Memory B cell (primary cell): Measurements from ENCODE around the gene CERKL.

Experiments
- ATAC-seq: fragments of 150-1000 bp; cut with Tn5 transposase; 2 replicates; pipeline ENCODE4 v1.10.0; 2021; ENCODE audit warnings: low read depth, mild to moderate bottlenecking, moderate library complexity
- DNase-seq, 2 donors: peaks; one replicate each; pipeline ENCODE4 v3.0.0; 2022; ENCODE audit warnings: low spot score in 2 of 2
- H3K27ac Mint-ChIP-seq: one replicate; pipeline ENCODE4 v1.8.0; 2022; ENCODE audit warnings: mild to moderate bottlenecking, moderate library complexity, mixed read lengths
- H3K27me3 Mint-ChIP-seq: one replicate; pipeline ENCODE4 v1.8.0; 2022; ENCODE audit warnings: mixed read lengths
- H3K36me3 Mint-ChIP-seq: one replicate; pipeline ENCODE4 v1.8.0; 2022; ENCODE audit warnings: mild to moderate bottlenecking, mixed read lengths
- H3K4me1 Mint-ChIP-seq: one replicate; pipeline ENCODE4 v1.8.0; 2022; ENCODE audit warnings: mixed read lengths
- H3K4me3 Mint-ChIP-seq: one replicate; pipeline ENCODE4 v1.8.0; 2022; ENCODE audit warnings: mild to moderate bottlenecking, moderate library complexity, mixed read lengths
- H3K9me3 Mint-ChIP-seq: one replicate; pipeline ENCODE4 v1.8.0; 2022; ENCODE audit warnings: mixed read lengths

CERKL gene

DNA sequence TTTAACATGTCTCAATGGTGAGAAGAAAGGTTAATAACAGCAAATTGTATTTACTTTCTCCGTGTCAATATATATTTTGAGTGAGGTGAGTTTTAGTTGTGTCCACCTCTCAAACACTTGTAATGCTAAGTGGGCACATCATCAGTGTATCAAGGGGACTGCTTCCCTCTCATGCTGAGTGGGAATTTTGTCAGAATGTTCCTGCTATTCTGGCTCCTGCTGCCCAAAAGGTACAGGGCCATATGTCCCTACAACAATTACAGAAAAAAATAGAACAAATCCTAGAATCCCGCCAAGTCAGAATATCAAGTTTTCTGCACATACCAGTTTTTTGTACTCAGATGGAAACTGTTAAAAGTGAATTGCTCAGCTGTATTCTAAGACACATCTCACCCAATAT, 5.4 kb upstream of the CERKL start:
- Mint-ChIP-seq H3K9me3 (no peaks in the 10 kb centered on the region), H3K4me1 (peaks cover 3% of the 10 kb centered on the region), H3K27ac (no peak overlapping the region), H3K4me3 (no peak overlapping the region), H3K27me3 (peaks cover 6% of the 10 kb centered on the region), H3K36me3 (no peaks in the 10 kb centered on the region)
- DNase-seq: no peak
- no peak for ATAC-seq

DNA sequence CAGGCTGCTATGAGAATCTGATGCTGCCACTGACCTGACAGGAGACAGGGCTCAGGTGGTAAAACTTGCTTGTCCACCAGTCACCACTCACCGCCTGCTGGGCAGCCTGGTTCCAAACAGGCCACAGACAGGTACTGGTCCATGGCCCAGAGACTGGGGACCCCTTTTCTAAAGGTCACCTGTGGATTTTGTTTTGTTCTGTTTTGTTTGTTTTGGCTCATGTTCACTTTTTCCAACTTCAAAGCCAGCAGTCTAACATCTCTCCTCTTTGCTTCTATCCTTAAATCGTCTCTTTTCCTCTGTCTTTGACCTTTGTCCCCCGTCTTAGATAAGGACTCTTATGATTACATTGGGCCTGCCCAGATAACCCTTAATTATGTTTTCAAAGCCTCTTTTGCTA, 3.3 kb upstream of the CERKL start:
- peaks cover 10% of the 10 kb centered on the region for H3K4me1 Mint-ChIP-seq

DNA sequence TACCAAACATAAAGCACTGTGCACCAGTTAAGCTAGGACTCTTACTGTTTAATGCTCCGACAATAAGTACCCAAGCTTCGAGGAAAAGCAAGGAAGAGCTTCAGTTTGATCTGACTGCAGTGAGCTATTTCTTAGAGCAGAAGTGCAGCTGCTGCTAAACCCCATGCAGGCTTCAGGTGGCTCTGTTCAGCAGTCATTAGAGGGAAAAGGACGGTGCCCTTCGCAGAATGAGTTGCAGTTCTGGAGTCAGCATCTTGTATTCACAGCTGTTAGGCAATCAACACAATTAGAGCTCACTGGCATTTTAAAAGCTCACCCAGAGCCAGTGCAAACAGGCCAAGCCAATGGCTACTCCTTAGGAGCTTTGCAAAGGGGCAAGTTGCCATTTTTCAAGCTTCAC, 1.5 kb upstream of the CERKL start:
- Mint-ChIP-seq H3K27ac (no peak overlapping the region), H3K36me3 (no peaks in the 10 kb centered on the region), H3K27me3 (peaks cover 12% of the 10 kb centered on the region)

More for the DNA sequence above, 3.3 kb upstream of the CERKL start:
- DNase-seq (no peak), ATAC-seq (no peak)
- H3K27ac Mint-ChIP-seq: no peak overlapping the region
- H3K27me3 Mint-ChIP-seq: peaks cover 12% of the 10 kb centered on the region
- H3K36me3 Mint-ChIP-seq: no peaks in the 10 kb centered on the region
- H3K9me3 Mint-ChIP-seq: no peaks in the 10 kb centered on the region
- H3K4me3 Mint-ChIP-seq: no peak overlapping the region

DNA sequence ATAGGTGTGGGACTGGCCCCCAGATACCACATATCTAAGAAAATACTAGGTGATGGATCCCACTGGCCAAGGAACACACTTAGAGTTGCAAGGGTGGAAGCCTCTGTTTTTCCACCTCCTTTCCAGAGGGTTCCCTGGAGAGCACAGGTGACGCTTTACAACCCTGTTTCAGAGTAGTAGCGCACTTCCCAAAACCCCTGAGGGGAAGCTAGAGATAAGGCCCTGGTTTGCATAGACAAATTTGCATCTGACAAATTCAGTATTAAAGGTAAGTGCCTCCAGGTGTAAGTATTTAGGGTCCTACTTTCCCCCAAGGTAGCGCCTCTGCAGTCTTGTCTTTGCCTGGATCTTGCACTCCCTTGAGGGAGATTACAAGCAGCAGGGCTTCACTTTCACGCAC, 474 bp upstream of the CERKL start:
- peak; percentile 55 for ATAC-seq
- Mint-ChIP-seq H3K36me3 (no peaks in the 10 kb centered on the region), H3K27me3 (peaks cover 14% of the 10 kb centered on the region)

More for the DNA sequence above, 1.5 kb upstream of the CERKL start:
- Mint-ChIP-seq H3K4me3 (no peak overlapping the region), H3K9me3 (no peaks in the 10 kb centered on the region), H3K4me1 (peaks cover 10% of the 10 kb centered on the region)
- DNase-seq (no peak), ATAC-seq (no peak)

DNA sequence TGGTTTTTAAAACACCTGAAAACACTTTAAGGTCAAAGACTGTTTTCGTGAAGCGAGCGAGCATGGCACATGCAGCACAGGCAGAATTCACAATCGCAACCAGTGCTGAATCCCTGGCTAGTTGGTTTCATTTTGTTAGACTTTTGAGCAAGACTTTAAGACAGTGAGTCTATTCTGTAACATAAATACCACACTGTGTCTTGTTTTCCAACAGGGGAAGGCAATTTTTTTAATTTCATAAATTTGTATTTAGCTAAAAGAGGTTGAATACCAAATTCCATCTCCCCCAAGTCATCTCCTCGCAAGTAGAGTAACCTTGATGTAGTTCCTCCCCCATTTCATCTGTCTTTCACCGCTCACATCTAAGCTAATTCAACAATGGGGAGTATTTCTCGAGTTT, 1.4 kb downstream of the CERKL start:
- H3K4me1 Mint-ChIP-seq: peaks cover 10% of the 10 kb centered on the region
- DNase-seq (no peak), ATAC-seq (no peak)
- no peaks in the 10 kb centered on the region for H3K36me3 Mint-ChIP-seq
- H3K27me3 Mint-ChIP-seq: peaks cover 14% of the 10 kb centered on the region
- no peaks in the 10 kb centered on the region for H3K9me3 Mint-ChIP-seq
- H3K27ac Mint-ChIP-seq: no peak overlapping the region
- no peak overlapping the region for H3K4me3 Mint-ChIP-seq

More for the DNA sequence above, 474 bp upstream of the CERKL start:
- no peak for DNase-seq
- Mint-ChIP-seq H3K4me3 (peak overlapping the region; percentile 85), H3K27ac (no peak overlapping the region), H3K4me1 (peaks cover 10% of the 10 kb centered on the region), H3K9me3 (no peaks in the 10 kb centered on the region)

DNA sequence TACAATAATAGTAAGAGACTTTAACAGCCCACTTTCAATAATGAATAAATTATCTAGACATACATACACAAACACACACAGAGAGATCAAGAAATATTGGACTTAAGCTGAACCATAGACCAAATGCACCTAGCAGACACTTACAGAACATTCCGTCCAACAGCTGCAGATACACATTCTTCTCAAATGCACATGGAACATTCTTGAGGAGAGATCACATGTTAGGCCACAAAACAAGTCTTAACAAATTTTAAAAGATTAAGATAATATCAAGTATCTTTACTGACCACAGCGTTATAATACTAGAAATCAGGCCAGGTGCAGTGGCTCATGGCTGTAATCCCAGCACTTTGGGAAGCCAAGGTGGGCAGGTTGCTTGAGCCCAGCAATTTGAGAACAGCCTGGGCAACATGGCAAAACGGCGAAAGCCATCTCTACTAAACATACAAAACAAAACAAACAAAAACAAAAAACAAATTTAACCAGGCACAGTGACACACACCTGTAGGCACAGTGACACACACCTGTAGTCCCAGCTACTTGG, 7.4 kb downstream of the CERKL start:
- DNase-seq (no peak), ATAC-seq (no peak)
- Mint-ChIP-seq H3K27me3 (peaks cover 15% of the 10 kb centered on the region), H3K4me1 (no peaks in the 10 kb centered on the region), H3K36me3 (no peaks in the 10 kb centered on the region), H3K27ac (no peak overlapping the region), H3K9me3 (no peaks in the 10 kb centered on the region), H3K4me3 (no peak overlapping the region)

DNA sequence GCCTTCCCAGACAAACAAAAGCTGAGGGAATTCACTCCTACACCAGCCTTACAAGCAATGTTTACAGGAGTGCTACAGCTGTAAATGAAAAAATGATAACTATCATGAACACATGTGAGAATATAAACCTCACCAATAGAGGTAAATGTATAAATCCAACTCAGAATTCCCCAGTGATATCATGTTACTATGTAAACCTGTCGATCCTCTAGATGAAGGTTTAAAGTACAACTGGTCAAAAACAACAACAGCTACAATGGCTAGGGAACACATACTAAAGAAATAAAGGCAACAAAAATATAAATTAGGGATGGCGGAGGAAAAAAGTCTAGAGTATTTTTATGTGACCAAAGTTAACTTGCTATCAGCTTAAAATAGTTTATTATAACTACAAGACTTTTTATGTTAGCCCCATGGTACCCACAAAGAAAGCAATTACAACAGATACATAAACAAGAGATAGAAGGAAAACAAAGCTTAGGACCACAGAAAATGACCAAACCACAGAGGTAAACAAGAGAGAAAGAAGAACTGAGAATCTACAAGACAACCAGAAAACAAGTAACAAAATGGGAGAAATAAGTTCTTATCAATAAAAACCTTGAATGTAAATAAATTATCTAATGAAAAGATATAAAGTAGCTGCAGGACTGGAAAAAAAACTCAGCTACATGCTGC, 8.3 kb downstream of the CERKL start:
- no peaks in the 10 kb centered on the region for H3K36me3 Mint-ChIP-seq
- no peak overlapping the region for H3K4me3 Mint-ChIP-seq
- H3K27me3 Mint-ChIP-seq: peaks cover 17% of the 10 kb centered on the region
- H3K27ac Mint-ChIP-seq: no peak overlapping the region
- no peaks in the 10 kb centered on the region for H3K4me1 Mint-ChIP-seq
- no peaks in the 10 kb centered on the region for H3K9me3 Mint-ChIP-seq
- ATAC-seq: no peak
- no peak for DNase-seq

DNA sequence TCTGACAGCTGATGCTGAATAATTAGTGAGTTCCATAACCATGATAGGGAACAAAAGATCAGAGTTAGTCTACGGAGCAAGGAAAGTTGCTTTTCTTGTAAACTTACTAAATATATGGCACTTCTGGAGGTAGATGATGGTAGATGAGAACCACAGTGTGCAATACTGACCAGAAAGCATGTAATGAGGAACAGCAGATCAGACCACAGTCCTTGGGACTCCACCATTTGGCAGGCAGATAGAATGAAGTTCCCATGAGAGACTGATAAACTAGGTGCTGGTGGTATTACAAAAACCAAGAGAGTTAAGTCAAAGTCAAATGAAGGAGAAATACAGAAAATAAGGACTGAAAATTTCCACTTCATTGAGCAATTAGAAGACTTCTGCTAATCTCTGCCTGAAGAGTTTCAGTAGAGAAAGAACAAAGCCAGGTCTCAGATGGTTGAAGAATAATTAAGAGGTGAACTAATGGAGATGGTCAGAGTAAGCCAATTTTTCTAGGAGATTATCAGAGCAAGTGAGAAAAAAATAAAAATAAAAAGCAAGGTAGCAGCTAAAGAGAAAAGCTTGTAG, 10.4 kb downstream of the CERKL start:
- no peak for ATAC-seq
- Mint-ChIP-seq H3K36me3 (no peaks in the 10 kb centered on the region), H3K27me3 (peaks cover 17% of the 10 kb centered on the region), H3K4me1 (no peaks in the 10 kb centered on the region), H3K27ac (no peak overlapping the region), H3K9me3 (no peaks in the 10 kb centered on the region), H3K4me3 (no peak overlapping the region)
- DNase-seq: no peak

DNA sequence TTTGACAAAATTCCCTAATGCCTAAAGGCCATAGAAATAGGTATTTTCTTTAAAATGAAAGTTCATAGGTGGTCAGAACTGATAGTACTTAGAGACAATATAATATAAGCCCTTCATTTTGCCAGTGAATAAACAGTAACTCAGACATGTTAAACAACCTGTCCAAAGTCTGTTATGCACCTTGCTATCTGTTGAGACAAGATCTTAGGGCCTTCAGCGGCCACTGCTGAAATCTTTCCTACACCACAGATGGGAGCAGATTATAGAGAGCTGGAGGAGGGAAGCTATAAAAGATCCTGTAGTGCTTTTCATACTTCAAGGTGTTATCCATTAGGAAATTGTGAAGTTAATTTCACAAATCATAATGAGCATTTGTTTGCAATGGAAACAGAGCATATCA, 13.8 kb downstream of the CERKL start:
- H3K4me3 Mint-ChIP-seq: no peak overlapping the region
- ATAC-seq: no peak
- no peaks in the 10 kb centered on the region for H3K4me1 Mint-ChIP-seq
- no peak for DNase-seq
- H3K9me3 Mint-ChIP-seq: no peaks in the 10 kb centered on the region
- H3K27me3 Mint-ChIP-seq: peaks cover 18% of the 10 kb centered on the region
- no peak overlapping the region for H3K27ac Mint-ChIP-seq
- H3K36me3 Mint-ChIP-seq: no peaks in the 10 kb centered on the region

DNA sequence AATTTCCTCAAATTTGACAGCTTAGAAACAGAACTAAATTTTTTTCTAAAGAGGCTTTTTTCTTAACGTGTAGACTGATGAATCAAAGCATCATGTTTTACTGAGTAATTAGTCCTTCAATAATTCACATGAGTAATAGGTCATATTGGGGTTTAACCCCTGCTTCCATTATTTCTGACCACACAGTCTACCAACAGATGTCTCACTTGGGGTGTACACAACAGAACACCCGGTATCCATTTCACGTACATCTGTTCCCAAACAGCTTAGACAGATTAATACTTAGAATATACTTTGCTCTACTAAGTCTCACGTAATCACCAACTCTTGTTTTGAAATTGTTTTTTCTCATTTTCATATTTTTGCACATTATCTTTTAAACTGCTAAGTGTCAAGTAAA, 14.8 kb downstream of the CERKL start:
- Mint-ChIP-seq H3K4me1 (no peaks in the 10 kb centered on the region), H3K4me3 (no peak overlapping the region), H3K36me3 (no peaks in the 10 kb centered on the region), H3K27ac (no peak overlapping the region), H3K27me3 (peaks cover 15% of the 10 kb centered on the region), H3K9me3 (no peaks in the 10 kb centered on the region)
- DNase-seq (no peak), ATAC-seq (no peak)

DNA sequence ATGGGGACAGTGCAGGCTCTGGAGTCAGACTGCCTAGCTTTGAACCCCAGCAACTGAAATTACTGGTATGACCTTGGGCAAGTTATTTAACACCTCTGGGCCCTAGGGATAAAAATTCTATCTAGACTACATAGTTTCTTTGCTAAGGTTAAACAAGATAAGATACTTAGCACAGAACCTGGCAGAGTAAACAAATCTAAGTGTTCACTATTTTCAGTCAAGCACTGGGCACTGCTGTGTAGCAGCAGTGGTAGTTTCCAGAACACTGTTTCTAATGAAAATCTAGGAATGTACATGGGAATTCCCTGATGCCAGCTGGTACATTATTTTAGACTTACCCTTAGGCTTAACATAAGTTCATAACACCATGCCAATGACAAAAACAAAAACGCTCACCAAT, 17.2 kb downstream of the CERKL start:
- H3K4me1 Mint-ChIP-seq: no peaks in the 10 kb centered on the region
- H3K27me3 Mint-ChIP-seq: peaks cover 8% of the 10 kb centered on the region
- DNase-seq (no peak), ATAC-seq (no peak)
- H3K4me3 Mint-ChIP-seq: no peak overlapping the region
- H3K36me3 Mint-ChIP-seq: no peaks in the 10 kb centered on the region
- no peak overlapping the region for H3K27ac Mint-ChIP-seq
- no peaks in the 10 kb centered on the region for H3K9me3 Mint-ChIP-seq

DNA sequence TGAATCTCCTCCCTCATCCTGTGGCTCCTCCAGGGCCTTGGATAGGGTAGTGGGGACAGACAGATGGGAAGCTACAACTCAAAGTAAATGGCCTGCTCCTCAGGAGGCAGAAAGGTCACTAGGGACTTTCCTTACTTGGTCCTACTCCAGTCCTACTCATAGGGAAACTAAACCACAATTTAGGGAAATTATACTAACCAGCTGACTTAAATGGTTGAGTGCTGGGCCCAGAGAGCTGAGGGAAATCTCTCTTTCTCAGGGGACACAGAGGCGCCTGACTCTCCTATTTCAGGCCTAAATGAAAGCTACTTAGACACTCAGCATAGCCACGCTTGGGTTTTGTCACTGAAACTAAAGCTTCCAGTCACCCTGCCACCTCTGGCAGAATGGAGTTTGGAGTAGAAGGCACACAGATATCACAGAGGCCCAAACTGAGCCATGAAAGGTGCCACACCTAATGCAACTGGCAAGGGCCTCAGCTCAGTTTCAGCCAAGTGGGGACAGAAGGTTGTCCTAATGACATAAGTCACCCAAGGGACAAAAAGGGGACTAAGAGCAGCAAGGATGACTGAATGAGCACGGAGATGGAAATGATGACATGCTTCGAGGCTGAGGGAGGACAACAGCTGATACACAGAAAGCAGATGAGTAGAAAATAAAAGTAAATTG, 24.0 kb downstream of the CERKL start:
- DNase-seq: no peak
- Mint-ChIP-seq H3K27me3 (peaks cover 1% of the 10 kb centered on the region), H3K27ac (no peak overlapping the region), H3K9me3 (no peaks in the 10 kb centered on the region), H3K4me3 (no peak overlapping the region), H3K36me3 (no peaks in the 10 kb centered on the region), H3K4me1 (peaks cover 2% of the 10 kb centered on the region)
- no peak for ATAC-seq

DNA sequence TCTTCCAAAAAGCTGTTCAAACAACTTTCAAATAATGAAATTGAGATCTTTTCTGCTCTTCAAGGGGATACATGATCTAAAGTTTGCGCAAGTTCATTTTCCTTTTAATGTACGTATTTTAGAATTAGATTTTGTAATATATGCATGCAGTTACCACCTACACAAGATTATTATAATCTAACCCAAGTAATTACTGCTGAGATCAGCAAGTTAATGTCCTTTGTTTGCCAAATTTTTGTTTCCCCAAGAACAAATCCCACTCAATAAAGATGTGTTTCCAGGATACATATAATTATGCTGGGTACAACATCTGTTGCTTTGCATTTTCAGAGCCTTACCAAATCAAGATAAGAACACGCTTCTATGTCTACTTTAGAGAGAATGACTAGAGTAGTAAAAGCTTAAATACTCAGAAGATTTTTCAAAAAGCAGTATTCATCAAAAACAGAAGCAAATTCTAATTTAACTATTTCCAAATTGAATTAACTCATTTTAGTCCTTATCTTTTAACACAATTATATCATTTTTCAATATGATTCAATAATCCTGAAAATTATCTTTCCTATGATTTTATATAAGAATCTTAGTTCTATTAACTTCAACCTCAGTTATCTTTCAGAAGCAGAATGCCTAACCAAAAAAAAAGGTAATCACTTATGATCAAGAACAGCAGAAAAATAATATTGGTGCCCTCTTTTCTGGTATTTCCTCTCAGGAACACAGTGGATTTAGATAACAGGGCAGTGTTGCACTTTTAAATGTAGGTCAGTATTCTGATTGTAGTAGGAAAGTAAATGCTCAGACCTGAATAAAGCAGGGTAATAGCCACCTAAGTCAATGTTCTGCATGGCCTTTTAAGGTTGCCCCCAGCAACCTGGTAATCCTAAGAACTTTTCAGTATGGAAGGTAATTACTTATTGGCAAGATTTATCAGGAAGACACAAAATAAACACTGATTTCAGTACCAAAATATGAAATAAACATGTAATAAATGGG, 28.0 kb downstream of the CERKL start:
- Mint-ChIP-seq H3K27me3 (peaks cover 10% of the 10 kb centered on the region), H3K4me1 (peaks cover 2% of the 10 kb centered on the region), H3K27ac (no peak overlapping the region), H3K9me3 (no peaks in the 10 kb centered on the region), H3K4me3 (no peak overlapping the region), H3K36me3 (no peaks in the 10 kb centered on the region)
- ATAC-seq (no peak), DNase-seq (no peak)

DNA sequence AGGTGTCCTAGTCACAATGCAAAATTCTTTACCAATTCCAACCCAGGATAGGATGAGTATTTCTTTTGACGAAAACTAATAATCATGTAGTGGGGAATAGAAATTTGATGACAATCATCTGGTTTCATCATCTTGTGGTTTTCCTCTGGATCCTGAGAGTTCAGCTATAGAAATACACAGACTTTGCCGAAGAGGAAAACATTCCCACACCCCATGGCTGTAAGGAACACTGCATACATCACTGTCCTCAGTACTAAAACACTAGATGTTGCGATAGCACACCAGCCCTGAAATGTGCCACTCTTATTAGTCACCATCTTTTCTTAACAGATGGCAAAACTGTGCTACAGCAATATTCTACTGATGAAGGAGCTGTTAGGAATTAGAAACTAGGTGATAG, 29.4 kb downstream of the CERKL start:
- ATAC-seq: no peak
- no peak overlapping the region for H3K4me3 Mint-ChIP-seq
- no peaks in the 10 kb centered on the region for H3K9me3 Mint-ChIP-seq
- H3K4me1 Mint-ChIP-seq: no peaks in the 10 kb centered on the region
- H3K27me3 Mint-ChIP-seq: peaks cover 10% of the 10 kb centered on the region
- H3K27ac Mint-ChIP-seq: no peak overlapping the region
- H3K36me3 Mint-ChIP-seq: no peaks in the 10 kb centered on the region
- DNase-seq: no peak
